GM19467 (cell line): ENCODE data around the gene TMEM204.

ENCODE experiments used
- ATAC-seq: cut with Tn5 transposase; IDR thresholded peaks from one replicate; pipeline ENCODE4 v1.9.1; 2021; ENCODE audit warnings: mild to moderate bottlenecking, moderate library complexity; ENCODE audit not compliant: unreplicated experiment

The TMEM204 gene

GRCh38 chr16:1537763-1538289 is 4.4 kb downstream of the TMEM204 start:
- no peak for ATAC-seq

- ATAC-seq, result no peak
Measured at GRCh38 chr16:1538804-1539520, 5.5 kb downstream of the TMEM204 start.

- ATAC-seq, result no peak
Measured at GRCh38 chr16:1539720-1540555, 6.5 kb downstream of the TMEM204 start.

- no peak for ATAC-seq
Measured at GRCh38 chr16:1540556-1540855, 7.0 kb downstream of the TMEM204 start.

- ATAC-seq, result no peak
Measured at GRCh38 chr16:1541293-1542165, 8.1 kb downstream of the TMEM204 start.

GRCh38 chr16:1542166-1542500 is 8.7 kb downstream of the TMEM204 start:
- ATAC-seq, result no peak

- ATAC-seq, result no peak
Measured at GRCh38 chr16:1542533-1542932, 9.1 kb downstream of the TMEM204 start.

GRCh38 chr16:1543085-1543896 is 9.8 kb downstream of the TMEM204 start:
- ATAC-seq, result no peak

GRCh38 chr16:1545044-1546040 is 11.9 kb downstream of the TMEM204 start:
- no peak for ATAC-seq

GRCh38 chr16:1546430-1546829 is 13.0 kb downstream of the TMEM204 start:
- no peak for ATAC-seq

GRCh38 chr16:1548233-1548632 is 14.8 kb downstream of the TMEM204 start:
- ATAC-seq, result no peak

- ATAC-seq, result no peak
Measured at GRCh38 chr16:1548727-1549126, 15.3 kb downstream of the TMEM204 start.

- no peak for ATAC-seq
Measured at GRCh38 chr16:1550069-1550468, 16.6 kb downstream of the TMEM204 start.

- ATAC-seq, result no peak
Measured at GRCh38 chr16:1550696-1551095, 17.2 kb downstream of the TMEM204 start.

- ATAC-seq, result no peak
Measured at GRCh38 chr16:1551166-1551565, 17.7 kb downstream of the TMEM204 start.

GRCh38 chr16:1552129-1552528 is 18.7 kb downstream of the TMEM204 start:
- no peak for ATAC-seq

GRCh38 chr16:1553946-1554825 is 20.7 kb downstream of the TMEM204 start:
- no peak for ATAC-seq

- ATAC-seq, result no peak
Measured at GRCh38 chr16:1554826-1555445, 21.5 kb downstream of the TMEM204 start.
